Smooth muscle cell (in vitro differentiated cells): Measurements from ENCODE around the gene GGNBP2. TPM values are rescaled to one million over a fixed set of nuclear protein-coding genes. Genes with fewer than 3 reads are reported as not detected.
A peak's percentile ranks its signal among the peaks of the same experiment; 100 is the strongest.

Experiments
- DNase-seq: peaks from one replicate; lab custom pipeline; 2025; ENCODE audit not compliant: unreplicated experiment; lab: John Stamatoyannopoulos, UW
- H2AFZ ChIP-seq: fragments of 200-600 bp; sonication (generic); 2 replicates; pipeline ENCODE4 v1.6.0; 2016; ENCODE audit warnings: antibody characterized with exemption, low read depth, mild to moderate bottlenecking
- H3F3A ChIP-seq: fragments of 200-600 bp; sonication (generic); 2 replicates; pipeline ENCODE4 v1.6.0; 2017; ENCODE audit warnings: antibody characterized with exemption, low read depth
- H3K27ac ChIP-seq: fragments of 200-600 bp; sonication (generic); 2 replicates; pipeline ENCODE4 v1.5.1; 2016; ENCODE audit warnings: low read depth, mild to moderate bottlenecking
- H3K27me3 ChIP-seq: fragments of 200-600 bp; sonication (generic); 2 replicates; pipeline ENCODE4 v1.6.1; 2016; ENCODE audit warnings: low read depth, mild to moderate bottlenecking
- H3K36me3 ChIP-seq: fragments of 200-600 bp; sonication (generic); 2 replicates; pipeline ENCODE4 v1.5.1; 2016; ENCODE audit warnings: low read depth
- H3K4me1 ChIP-seq: fragments of 200-600 bp; sonication (generic); 2 replicates; pipeline ENCODE4 v1.5.1; 2016; ENCODE audit warnings: low read depth
- H3K4me2 ChIP-seq: fragments of 200-600 bp; sonication (generic); 2 replicates; pipeline ENCODE4 v1.6.0; 2016; ENCODE audit warnings: mild to moderate bottlenecking
- H3K4me3 ChIP-seq: fragments of 200-600 bp; sonication (generic); 2 replicates; pipeline ENCODE4 v1.5.1; 2016; ENCODE audit warnings: mild to moderate bottlenecking
- H3K79me2 ChIP-seq: fragments of 200-600 bp; sonication (generic); 2 replicates; pipeline ENCODE4 v1.6.0; 2016; ENCODE audit warnings: low read depth, mild to moderate bottlenecking
- H3K9ac ChIP-seq: fragments of 200-600 bp; sonication (generic); 2 replicates; pipeline ENCODE4 v1.6.0; 2016; ENCODE audit warnings: low read depth
- H3K9me3 ChIP-seq: fragments of 200-600 bp; sonication (generic); replicated peaks from 2 replicates; pipeline ENCODE4 v1.5.1; 2016; ENCODE audit warnings: low read depth
- H4K20me1 ChIP-seq: fragments of 200-600 bp; sonication (generic); 2 replicates; pipeline ENCODE4 v1.6.0; 2016; ENCODE audit warnings: low read depth
- WGBS: methylation state at CpG from one replicate; pipeline ENCODE4 v1.1.7; 2016; ENCODE audit warnings: low lambda C conversion rate; 5-methylcytosine and 5-hydroxymethylcytosine counted together
- polyA plus RNA-seq: library from polyadenylated mRNA; unstranded; fragments of >200 nt; fragmentation: Nextera tagmentation; extraction: Ambion mirVana; gene quantifications from 2 replicates; pipeline ENCODE4 v1.2.1, GENCODE V29; 2016
- total RNA-seq: library from RNA; depleted of rRNA; stranded (reverse); fragments of >200 nt; gene quantifications from 2 replicates; pipeline ENCODE4 v1.2.3, GENCODE V29; 2014
- TF ChIP-seq, protein P1 (sequence below): fragments of 200-600 bp; sonication (generic); IDR thresholded peaks from 2 replicates; pipeline ENCODE4 v1.5.1; 2017; ENCODE audit warnings: borderline replicate concordance, mild to moderate bottlenecking, antibody characterized with exemption; ENCODE audit not compliant: insufficient read depth, poor library complexity, severe bottlenecking

The GGNBP2 gene
- total and polyA plus RNA-seq, 2 experiments from 2014 or later, result 54.4 to 56.6 TPM

- 1% methylated on average over 82 of the region's 83 CpGs for WGBS
- peak within 1 kb of the TSS; percentile 78 for H2AFZ ChIP-seq
Measured at GRCh38 chr17:36534840-36535668, 9.7 kb upstream of the GGNBP2 start, which contains the start of the genes MYO19 and PIGW. MYO19 (minus strand) TSS chr17:36534868; CDS start chr17:36532538, 2,330 bp downstream. PIGW (plus strand) TSS chr17:36534987; CDS start chr17:36537102, 2,115 bp downstream.

GRCh38 chr17:36535669-36536081, 9.0 kb upstream of the GGNBP2 start:
- H3K4me2 ChIP-seq, result peak overlapping the region; percentile 89
- H3K4me1 ChIP-seq, result peaks cover 10% of the 10 kb centered on the region
- no peaks in the 10 kb centered on the region for H3K36me3 ChIP-seq
- peak overlapping the region; percentile 82 for H3K27ac ChIP-seq
- H4K20me1 ChIP-seq, result no peaks in the 10 kb centered on the region
- 13% methylated on average over 15 of the region's 15 CpGs for WGBS
- H3K79me2 ChIP-seq, result peaks cover 8% of the 10 kb centered on the region
- peaks cover 17% of the 10 kb centered on the region for H3F3A ChIP-seq
- TF ChIP-seq, protein P1, sequence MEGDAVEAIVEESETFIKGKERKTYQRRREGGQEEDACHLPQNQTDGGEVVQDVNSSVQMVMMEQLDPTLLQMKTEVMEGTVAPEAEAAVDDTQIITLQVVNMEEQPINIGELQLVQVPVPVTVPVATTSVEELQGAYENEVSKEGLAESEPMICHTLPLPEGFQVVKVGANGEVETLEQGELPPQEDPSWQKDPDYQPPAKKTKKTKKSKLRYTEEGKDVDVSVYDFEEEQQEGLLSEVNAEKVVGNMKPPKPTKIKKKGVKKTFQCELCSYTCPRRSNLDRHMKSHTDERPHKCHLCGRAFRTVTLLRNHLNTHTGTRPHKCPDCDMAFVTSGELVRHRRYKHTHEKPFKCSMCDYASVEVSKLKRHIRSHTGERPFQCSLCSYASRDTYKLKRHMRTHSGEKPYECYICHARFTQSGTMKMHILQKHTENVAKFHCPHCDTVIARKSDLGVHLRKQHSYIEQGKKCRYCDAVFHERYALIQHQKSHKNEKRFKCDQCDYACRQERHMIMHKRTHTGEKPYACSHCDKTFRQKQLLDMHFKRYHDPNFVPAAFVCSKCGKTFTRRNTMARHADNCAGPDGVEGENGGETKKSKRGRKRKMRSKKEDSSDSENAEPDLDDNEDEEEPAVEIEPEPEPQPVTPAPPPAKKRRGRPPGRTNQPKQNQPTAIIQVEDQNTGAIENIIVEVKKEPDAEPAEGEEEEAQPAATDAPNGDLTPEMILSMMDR, result no peak
- peak overlapping the region; percentile 10 for H3K9ac ChIP-seq
- no peaks in the 10 kb centered on the region for H3K9me3 ChIP-seq
- peak overlapping the region; percentile 65 for H3K4me3 ChIP-seq
- no peaks in the 10 kb centered on the region for H3K27me3 ChIP-seq
- peak overlapping the region; percentile 78 for H2AFZ ChIP-seq
- no peak for DNase-seq

More at GRCh38 chr17:36534840-36535668, 9.7 kb upstream of the GGNBP2 start, which contains the start of the genes MYO19 and PIGW:
- Histone ChIP-seq H3K4me2 (peak within 1 kb of the TSS; percentile 89), H3K4me1 (peaks cover 10% of the 10 kb centered on the region), H3K9me3 (no peaks in the 10 kb centered on the region), H3K9ac (peak within 1 kb of the TSS; percentile 71), H3K36me3 (no peaks in the 10 kb centered on the region), H4K20me1 (no peaks in the 10 kb centered on the region), H3K79me2 (peaks cover 8% of the 10 kb centered on the region), H3F3A (peaks cover 17% of the 10 kb centered on the region), H3K27ac (peak within 1 kb of the TSS; percentile 82), H3K27me3 (no peaks in the 10 kb centered on the region), H3K4me3 (peak within 1 kb of the TSS; percentile 65)
- peak; percentile 83 for DNase-seq
- TF ChIP-seq, protein P1, result no peak

DNA sequence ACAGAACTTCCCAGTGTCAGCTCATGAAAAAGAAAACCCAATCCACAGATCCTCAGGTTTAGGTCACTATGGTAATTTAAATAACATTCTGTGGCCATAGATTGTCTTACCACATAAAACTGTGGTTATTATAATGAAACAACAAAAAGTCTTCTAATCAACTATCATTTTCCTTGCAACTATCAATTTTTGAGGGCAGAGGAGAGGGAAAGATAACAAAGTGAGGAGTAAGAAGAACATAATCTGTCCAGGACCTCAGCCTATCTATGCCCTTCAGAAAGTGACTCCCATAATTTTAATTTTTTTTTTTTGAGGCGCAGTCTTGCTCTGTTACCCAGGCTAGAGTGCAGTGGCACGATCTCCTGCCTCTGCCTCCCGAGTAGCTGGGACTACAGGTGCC, 4.0 kb upstream of the GGNBP2 start:
- no peaks in the 10 kb centered on the region for H3K36me3 ChIP-seq
- H3F3A ChIP-seq, result peaks cover 14% of the 10 kb centered on the region
- TF ChIP-seq, protein P1, result no peak
- H3K9me3 ChIP-seq, result no peaks in the 10 kb centered on the region
- H3K4me3 ChIP-seq, result no peak overlapping the region
- no peaks in the 10 kb centered on the region for H3K27me3 ChIP-seq
- H3K79me2 ChIP-seq, result peaks cover 29% of the 10 kb centered on the region
- no peaks in the 10 kb centered on the region for H4K20me1 ChIP-seq
- H3K9ac ChIP-seq, result no peak overlapping the region
- no peak for DNase-seq
- 100% methylated on average over 3 of the region's 3 CpGs for WGBS
- peaks cover 10% of the 10 kb centered on the region for H3K4me1 ChIP-seq
- no peak overlapping the region for H3K27ac ChIP-seq
- no peak overlapping the region for H3K4me2 ChIP-seq
- no peak overlapping the region for H2AFZ ChIP-seq
